Stimulated activated CD4-positive, alpha-beta T cell treated with anti-CD3 and anti-CD28 coated beads, Interleukin-2, amount 100 ng/mL, for 24 hours (primary cell): ENCODE data around the gene FBXO17.
"Not testable (repeated sequence)": the region's sequence is repeated elsewhere in the genome, so short reads cannot be mapped to it uniquely, and the experiment has no call there.

ENCODE experiments used
- DNase-seq, 2 donors: peaks; one replicate each; pipeline ENCODE4 v3.0.0-alpha.2; 2020

The FBXO17 gene

GRCh38 chr19:38941979-38942378 lies 33.6 kb downstream of the FBXO17 start:
- no peak for DNase-seq

GRCh38 chr19:38941466-38941865 lies 34.1 kb downstream of the FBXO17 start:
- not testable (repeated sequence) for DNase-seq

GRCh38 chr19:38939957-38940356 lies 35.6 kb downstream of the FBXO17 start:
- DNase-seq = no peak

GRCh38 chr19:38933544-38933943 lies 42.0 kb downstream of the FBXO17 start:
- no peak for DNase-seq

GRCh38 chr19:38932425-38933179 lies 42.9 kb downstream of the FBXO17 start:
- peak; percentile 31 to 47 for DNase-seq

- DNase-seq = no peak
Measured at GRCh38 chr19:38931521-38931793, 44.1 kb downstream of the FBXO17 start.

- peak; percentile 98 for DNase-seq
Measured at GRCh38 chr19:38930776-38931520, 44.6 kb downstream of the FBXO17 start, which contains the start of gene MRPS12. Gene MRPS12 (plus strand): TSS chr19:38930944. CDS start chr19:38931295, 351 bp downstream.

GRCh38 chr19:38929929-38930775 lies 45.4 kb downstream of the FBXO17 start, which contains the start of gene SARS2:
Gene SARS2 (minus strand): TSS chr19:38930763. CDS start chr19:38930736, 27 bp downstream.
- peak; percentile 90 to 92 for DNase-seq

- no peak for DNase-seq
Measured at GRCh38 chr19:38928391-38929001, 47.0 kb downstream of the FBXO17 start.

- no peak for DNase-seq
Measured at GRCh38 chr19:38924388-38924787, 51.2 kb downstream of the FBXO17 start.

GRCh38 chr19:38922482-38922881 lies 53.1 kb downstream of the FBXO17 start:
- DNase-seq = no peak

- DNase-seq = no peak
Measured at GRCh38 chr19:38921420-38922274, 53.9 kb downstream of the FBXO17 start.

- no peak for DNase-seq
Measured at GRCh38 chr19:38920602-38921419, 54.7 kb downstream of the FBXO17 start.

- DNase-seq = no peak
Measured at GRCh38 chr19:38919837-38920601, 55.5 kb downstream of the FBXO17 start.

GRCh38 chr19:38918526-38918925 lies 57.0 kb downstream of the FBXO17 start:
- DNase-seq = no peak

GRCh38 chr19:38917921-38918491 lies 57.5 kb downstream of the FBXO17 start:
- no peak for DNase-seq

- no peak for DNase-seq
Measured at GRCh38 chr19:38917516-38917915, 58.0 kb downstream of the FBXO17 start.

- DNase-seq = no peak
Measured at GRCh38 chr19:38915329-38916321, 59.9 kb downstream of the FBXO17 start.
